HG03378 (cell line): ENCODE measurements around the gene DNAJC17.
A peak's percentile ranks its signal among the peaks of the same experiment; 100 is the strongest.

ENCODE experiments used
- ATAC-seq: cut with Tn5 transposase; IDR thresholded peaks from one replicate; pipeline ENCODE4 v1.9.1; 2021; ENCODE audit warnings: mild to moderate bottlenecking, moderate library complexity; ENCODE audit not compliant: unreplicated experiment

Gene DNAJC17

GRCh38 chr15:40768521-40769273 is 38.6 kb downstream of the DNAJC17 start:
- ATAC-seq, result no peak

GRCh38 chr15:40767838-40768500 is 39.3 kb downstream of the DNAJC17 start:
- ATAC-seq, result no peak

- ATAC-seq, result no peak
Observed at GRCh38 chr15:40766906-40767837, 40.1 kb downstream of the DNAJC17 start.

- no peak for ATAC-seq
Observed at GRCh38 chr15:40766194-40766815, 41.0 kb downstream of the DNAJC17 start.

GRCh38 chr15:40764629-40765103 is 42.6 kb downstream of the DNAJC17 start:
- ATAC-seq, result no peak

GRCh38 chr15:40763801-40764628 is 43.3 kb downstream of the DNAJC17 start, which contains the start of gene GCHFR:
TSS of gene GCHFR (plus strand) at chr15:40764068. CDS start at chr15:40764181, 113 bp downstream.
- ATAC-seq, result peak; percentile 36

GRCh38 chr15:40762919-40763800 is 44.1 kb downstream of the DNAJC17 start:
- ATAC-seq, result peak; percentile 2

GRCh38 chr15:40759961-40760360 is 47.3 kb downstream of the DNAJC17 start:
- no peak for ATAC-seq

- no peak for ATAC-seq
Observed at GRCh38 chr15:40756938-40757337, 50.3 kb downstream of the DNAJC17 start.

- no peak for ATAC-seq
Observed at GRCh38 chr15:40755812-40756208, 51.5 kb downstream of the DNAJC17 start.

GRCh38 chr15:40754883-40755811 is 52.1 kb downstream of the DNAJC17 start, which contains the start of gene RMDN3:
TSS of gene RMDN3 (minus strand) at chr15:40755254. CDS start at chr15:40754783, 471 bp downstream.
- peak; percentile 47 for ATAC-seq

GRCh38 chr15:40754574-40754882 is 52.7 kb downstream of the DNAJC17 start:
- no peak for ATAC-seq

- no peak for ATAC-seq
Observed at GRCh38 chr15:40751745-40752144, 55.5 kb downstream of the DNAJC17 start.

GRCh38 chr15:40750885-40751284 is 56.4 kb downstream of the DNAJC17 start:
- ATAC-seq, result no peak

GRCh38 chr15:40749151-40749630 is 58.1 kb downstream of the DNAJC17 start:
- ATAC-seq, result no peak

- no peak for ATAC-seq
Observed at GRCh38 chr15:40747685-40748631, 59.3 kb downstream of the DNAJC17 start.
